ENCODE data around the gene KNG1.
"Not testable (repeated sequence)": the region's sequence is repeated elsewhere in the genome, so short reads cannot be mapped to it uniquely, and the experiment has no call there.

Gene KNG1

DNA sequence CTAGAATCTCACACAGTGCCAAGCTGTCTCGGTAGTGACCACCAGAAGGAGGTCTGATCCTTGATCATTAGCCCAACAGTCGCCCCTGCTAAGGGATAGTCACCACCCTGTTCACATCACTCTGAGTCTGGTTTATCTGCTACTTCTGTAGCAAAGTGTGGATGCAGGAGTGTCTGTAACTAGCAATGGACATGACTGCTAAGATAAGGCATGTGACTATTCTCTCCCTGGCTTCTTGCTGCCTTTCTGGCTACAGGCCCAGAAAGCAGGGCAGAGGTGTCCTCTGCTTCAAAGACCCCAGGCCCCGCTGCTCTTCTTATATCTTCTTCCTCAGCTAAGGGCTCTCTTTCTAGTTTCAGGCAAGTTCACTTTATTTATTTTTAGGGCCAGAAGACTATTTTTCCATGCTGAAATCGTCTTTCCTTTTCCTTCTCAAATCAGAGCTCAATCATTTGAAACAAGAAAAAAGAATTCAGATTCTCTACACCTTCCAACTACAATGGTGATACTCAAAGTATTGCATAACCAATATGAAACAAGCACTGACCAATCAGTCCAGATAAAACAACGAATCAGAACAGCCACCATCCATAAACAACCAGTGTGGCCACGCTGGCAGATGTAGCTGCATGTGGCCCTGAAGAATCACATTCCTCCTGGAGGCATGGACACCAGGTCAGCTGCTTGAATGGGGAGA lies 8.0 kb upstream of the KNG1 start:
- no peak for DNase-seq (ENCODE audit: low read depth in 2 of 2, low spot score in 1 of 2)

- not testable (repeated sequence) for DNase-seq (ENCODE audit: low read depth in 2 of 2, low spot score in 1 of 2)
These were observed 6.5 kb upstream of the KNG1 start for GRCh38 chr3:186710694-186711093.

DNA sequence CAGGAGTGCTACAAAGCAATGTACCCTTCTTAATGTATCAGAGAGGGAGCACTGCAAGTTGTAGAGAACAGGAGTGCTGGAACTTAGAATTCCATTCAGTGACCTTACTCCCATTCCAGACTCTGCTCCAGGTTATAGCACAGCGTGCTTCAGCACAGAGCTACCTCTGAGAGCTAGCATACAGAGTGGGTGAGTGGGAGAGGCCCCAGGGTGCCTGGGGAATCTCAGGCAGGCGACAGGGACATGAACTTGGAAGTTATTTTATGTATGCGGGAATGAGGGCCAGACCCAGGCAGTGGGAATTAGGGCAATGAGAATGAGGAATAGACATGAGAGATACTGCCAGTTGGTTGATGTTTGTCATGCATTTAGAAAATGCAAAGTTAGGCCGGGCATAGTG lies 3.7 kb upstream of the KNG1 start:
- no peak for DNase-seq (ENCODE audit: low read depth in 2 of 2, low spot score in 1 of 2)

DNA sequence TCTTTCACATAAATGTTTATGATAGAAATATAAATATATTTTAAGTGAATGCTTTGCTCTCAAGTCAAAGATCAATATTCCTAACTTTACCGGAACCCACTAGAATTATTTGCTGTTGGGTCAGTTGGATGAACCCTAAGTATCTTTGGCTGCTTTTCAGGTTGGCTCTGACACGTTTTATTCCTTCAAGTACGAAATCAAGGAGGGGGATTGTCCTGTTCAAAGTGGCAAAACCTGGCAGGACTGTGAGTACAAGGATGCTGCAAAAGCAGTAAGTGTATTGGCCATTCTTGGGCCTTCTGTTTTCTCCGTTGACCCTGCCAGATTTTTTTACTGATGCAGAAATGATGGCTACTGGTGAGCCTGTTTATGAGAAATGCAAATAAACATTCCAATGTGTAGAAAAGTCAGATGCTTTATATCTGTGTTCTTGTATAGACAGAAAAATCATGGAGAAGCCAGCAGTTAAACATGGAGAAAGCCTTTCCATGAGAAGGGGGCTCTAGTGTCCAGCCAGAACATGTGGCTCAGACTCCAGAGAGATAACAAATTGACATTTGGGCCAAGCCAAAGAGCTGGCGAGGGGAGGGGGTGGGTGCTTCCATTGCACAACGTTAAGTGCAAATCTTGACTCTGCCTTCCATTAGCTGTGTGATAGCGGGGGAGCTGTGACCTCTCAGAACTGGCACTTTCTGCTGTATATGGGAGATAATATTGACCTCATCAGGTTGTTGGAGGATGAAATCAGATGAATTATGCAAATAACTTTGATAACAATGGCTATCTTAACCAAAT lies 3.0 kb downstream of the KNG1 start:
- DNase-seq (ENCODE audit: low read depth in 2 of 2, low spot score in 1 of 2) = no peak

DNA sequence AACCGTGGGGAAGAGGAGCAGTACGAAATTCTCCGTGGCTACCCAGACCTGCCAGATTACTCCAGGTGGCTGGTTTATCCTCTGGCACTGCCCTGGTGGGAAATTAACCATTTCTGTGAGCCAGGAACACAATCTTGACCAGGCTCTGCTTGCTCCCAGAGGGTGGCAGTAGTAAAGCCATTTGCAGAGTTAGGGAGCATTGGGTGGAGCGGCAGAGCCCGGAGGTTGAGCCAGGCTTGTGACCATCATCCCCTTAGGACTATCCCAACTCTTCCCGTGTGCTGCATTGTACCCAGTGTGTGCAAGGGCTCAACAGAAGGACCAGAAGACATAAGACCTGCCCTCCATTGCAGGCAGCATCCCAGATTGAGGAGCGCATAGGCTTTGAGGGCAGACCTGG lies 5.3 kb downstream of the KNG1 start:
- no peak for DNase-seq (ENCODE audit: low read depth in 2 of 2, low spot score in 1 of 2)

- DNase-seq (ENCODE audit: low read depth in 2 of 2, low spot score in 1 of 2) = no peak
These were observed 7.8 kb downstream of the KNG1 start for GRCh38 chr3:186724911-186725310.

- no peak for DNase-seq (ENCODE audit: low read depth in 2 of 2, low spot score in 1 of 2)
These were observed 15.1 kb downstream of the KNG1 start for GRCh38 chr3:186732169-186732766.

GRCh38 chr3:186742618-186743380 lies 25.6 kb downstream of the KNG1 start:
- DNase-seq (ENCODE audit: low read depth in 2 of 2, low spot score in 1 of 2) = no peak

- no peak for DNase-seq (ENCODE audit: low read depth in 2 of 2, low spot score in 1 of 2)
These were observed 26.5 kb downstream of the KNG1 start for GRCh38 chr3:186743666-186744065.

GRCh38 chr3:186746008-186746407 lies 28.8 kb downstream of the KNG1 start:
- no peak for DNase-seq (ENCODE audit: low read depth in 2 of 2, low spot score in 1 of 2)

GRCh38 chr3:186750316-186750715 lies 33.2 kb downstream of the KNG1 start:
- DNase-seq (ENCODE audit: low read depth in 2 of 2, low spot score in 1 of 2) = no peak

- DNase-seq (ENCODE audit: low read depth in 2 of 2, low spot score in 1 of 2) = no peak
These were observed 34.3 kb downstream of the KNG1 start for GRCh38 chr3:186751480-186751879.

- no peak for DNase-seq (ENCODE audit: low read depth in 2 of 2, low spot score in 1 of 2)
These were observed 36.8 kb downstream of the KNG1 start for GRCh38 chr3:186754006-186754405.

DNA sequence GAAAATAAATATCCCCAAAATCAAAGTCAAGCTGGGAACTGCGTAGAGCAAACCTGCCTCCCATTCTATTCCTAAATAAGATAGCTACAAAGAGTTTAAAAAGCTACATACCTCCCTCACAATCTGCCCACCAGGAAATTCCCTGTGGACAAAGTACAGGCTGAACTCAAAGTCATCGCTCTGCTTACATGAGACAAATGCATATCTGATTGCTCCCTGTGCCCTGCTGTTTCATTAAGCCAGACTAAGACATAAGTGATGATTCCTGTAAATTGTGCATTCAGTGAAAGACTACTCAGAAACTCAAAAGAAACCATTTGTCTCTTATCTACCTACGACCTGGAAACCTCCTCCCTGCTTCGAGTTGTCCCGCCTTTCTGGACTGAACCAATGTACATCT lies 37.7 kb downstream of the KNG1 start:
- DNase-seq (ENCODE audit: low read depth in 2 of 2, low spot score in 1 of 2) = no peak

DNA sequence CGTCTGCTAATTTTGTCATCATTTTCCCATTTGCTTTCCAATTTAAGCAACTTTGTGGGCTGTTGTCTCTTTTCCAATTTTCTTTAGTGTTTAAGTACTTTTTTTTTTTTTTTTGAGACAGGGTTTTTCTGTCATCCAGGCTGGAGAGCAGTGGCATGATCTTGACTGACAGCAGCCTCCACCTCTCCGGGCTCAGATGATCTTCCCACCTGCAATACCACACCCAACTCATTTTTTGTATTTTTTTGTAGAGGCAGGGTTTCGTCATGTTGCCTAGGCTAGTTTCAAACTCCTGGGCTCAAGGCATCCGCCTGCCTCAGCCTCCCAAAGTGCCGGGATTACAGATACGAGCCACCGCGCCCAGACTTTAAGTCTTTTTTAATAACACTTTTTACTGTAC lies 40.1 kb downstream of the KNG1 start:
- DNase-seq (ENCODE audit: low read depth in 2 of 2, low spot score in 1 of 2) = no peak

DNA sequence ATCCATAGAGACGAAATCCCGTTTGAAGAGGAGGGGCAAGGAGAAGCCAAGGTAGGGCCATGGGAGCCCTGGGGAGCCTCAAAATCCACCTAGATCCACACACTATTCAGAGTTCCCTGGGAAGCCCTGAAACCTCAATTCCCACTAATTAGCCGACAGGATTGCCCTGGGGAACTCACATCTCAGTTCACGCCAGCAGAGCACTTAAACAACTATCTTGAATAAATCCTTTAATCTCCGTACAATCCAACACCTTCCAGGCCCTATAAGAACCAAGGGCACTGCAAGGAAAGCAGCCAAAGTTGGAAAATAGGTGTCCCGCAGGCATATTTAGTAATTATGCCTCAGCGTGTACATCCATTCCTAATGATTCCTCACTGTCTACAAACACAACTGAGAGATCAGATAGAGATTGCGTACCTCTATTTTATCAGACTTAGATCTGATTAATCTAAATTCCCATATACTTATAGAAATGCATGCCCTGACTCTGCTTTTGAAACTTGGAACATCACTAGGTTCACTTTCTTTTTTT lies 40.6 kb downstream of the KNG1 start:
- no peak for DNase-seq (ENCODE audit: low read depth in 2 of 2, low spot score in 1 of 2)

GRCh38 chr3:186759231-186759930 lies 42.2 kb downstream of the KNG1 start:
- no peak for DNase-seq (ENCODE audit: low read depth in 2 of 2, low spot score in 1 of 2)

GRCh38 chr3:186760141-186760833 lies 43.1 kb downstream of the KNG1 start:
- no peak for DNase-seq (ENCODE audit: low read depth in 2 of 2, low spot score in 1 of 2)

GRCh38 chr3:186760897-186761447 lies 43.8 kb downstream of the KNG1 start:
- no peak for DNase-seq (ENCODE audit: low read depth in 2 of 2, low spot score in 1 of 2)

- no peak for DNase-seq (ENCODE audit: low read depth in 2 of 2, low spot score in 1 of 2)
These were observed 55.1 kb downstream of the KNG1 start for GRCh38 chr3:186772281-186772694.

Data from stimulated activated CD8-positive, alpha-beta memory T cell treated with anti-CD3 and anti-CD28 coated beads, Interleukin-4, amount 100 ng/mL, for 4 hours (primary cell).